G401.6 (cell line): Measurements from ENCODE around the gene MBOAT2.
"Not testable (repeated sequence)": the region's sequence is repeated elsewhere in the genome, so short reads cannot be mapped to it uniquely, and the experiment has no call there.

ENCODE experiments used
- FAIRE-seq: peaks from 2 replicates; lab custom pipeline; 2012; peaks lifted over from hg19 to GRCh38; lab: Jason Lieb, UNC

Gene MBOAT2

DNA sequence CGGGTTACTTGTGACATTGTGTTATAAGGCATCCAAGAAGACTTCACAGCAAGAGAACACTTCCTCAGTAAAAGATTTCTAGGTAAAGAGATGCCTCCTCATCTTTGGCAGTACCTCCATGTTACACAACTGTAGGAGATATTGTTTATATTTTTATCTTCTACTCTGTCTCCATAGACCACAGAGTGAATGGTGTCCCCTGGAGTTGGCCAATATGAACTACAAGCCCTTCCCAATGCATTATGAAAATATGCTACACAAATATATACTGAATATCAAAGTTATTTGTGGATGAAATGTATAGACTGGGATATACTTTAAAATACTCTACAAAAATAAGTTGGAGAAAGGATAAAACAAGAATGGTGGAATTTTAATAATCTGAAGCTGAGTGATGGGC is 46.7 kb downstream of the MBOAT2 start:
- FAIRE-seq: no peak

GRCh38 chr2:8954990-8955389 is 48.5 kb downstream of the MBOAT2 start:
- no peak for FAIRE-seq

DNA sequence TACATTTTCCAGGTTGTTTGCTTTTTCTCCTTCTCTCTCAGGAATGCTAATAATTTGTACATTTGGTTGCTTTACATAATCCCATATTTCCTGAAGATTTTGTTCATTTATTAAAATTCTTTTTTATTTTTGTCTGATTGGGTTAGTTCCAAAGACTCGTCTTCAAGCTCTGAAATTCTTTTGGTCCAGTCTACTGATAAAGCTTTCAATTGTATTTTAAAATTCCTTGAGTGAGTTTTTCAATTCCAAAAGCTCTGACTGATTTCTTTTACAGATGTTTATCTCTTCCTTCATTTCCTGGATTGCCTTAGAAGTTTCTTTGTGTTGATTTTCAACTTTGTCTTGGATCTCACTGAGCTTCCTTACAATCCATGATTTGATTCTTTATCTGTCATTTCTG is 50.0 kb downstream of the MBOAT2 start:
- no peak for FAIRE-seq

DNA sequence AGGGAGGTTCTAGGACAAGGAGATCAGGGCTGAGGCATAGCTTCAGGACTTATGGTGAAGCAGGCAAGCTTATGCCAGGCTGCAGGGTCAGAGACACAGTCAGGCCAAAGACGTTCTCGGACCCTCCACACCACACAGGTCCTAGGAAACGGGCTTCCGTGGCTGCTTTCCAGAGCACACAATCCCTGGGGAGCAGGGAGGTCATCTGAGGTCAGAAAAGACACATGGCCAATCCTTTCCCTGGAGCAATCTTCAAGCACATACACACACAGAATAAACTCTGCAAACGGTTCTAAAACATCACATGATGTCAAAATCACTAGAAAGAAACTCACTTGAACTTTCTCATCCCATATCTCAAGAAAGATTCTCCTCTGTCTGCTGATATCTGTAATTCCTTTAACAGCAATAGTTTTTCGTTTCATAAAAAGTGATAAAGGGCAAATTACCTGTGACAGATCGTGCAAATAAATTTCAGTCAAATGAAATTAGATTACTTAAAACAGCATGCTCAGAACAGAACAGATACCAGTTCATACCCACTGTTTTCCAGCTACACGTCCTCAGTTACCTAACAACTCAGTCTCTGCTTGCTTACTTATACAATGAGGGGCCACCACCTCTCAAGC is 63.9 kb downstream of the MBOAT2 start:
- FAIRE-seq: no peak

- FAIRE-seq: no peak
Measured at GRCh38 chr2:8938384-8938783, 65.1 kb downstream of the MBOAT2 start.

- no peak for FAIRE-seq
Measured at GRCh38 chr2:8935982-8936381, 67.5 kb downstream of the MBOAT2 start.

- no peak for FAIRE-seq
Measured at GRCh38 chr2:8934338-8934737, 69.1 kb downstream of the MBOAT2 start.

DNA sequence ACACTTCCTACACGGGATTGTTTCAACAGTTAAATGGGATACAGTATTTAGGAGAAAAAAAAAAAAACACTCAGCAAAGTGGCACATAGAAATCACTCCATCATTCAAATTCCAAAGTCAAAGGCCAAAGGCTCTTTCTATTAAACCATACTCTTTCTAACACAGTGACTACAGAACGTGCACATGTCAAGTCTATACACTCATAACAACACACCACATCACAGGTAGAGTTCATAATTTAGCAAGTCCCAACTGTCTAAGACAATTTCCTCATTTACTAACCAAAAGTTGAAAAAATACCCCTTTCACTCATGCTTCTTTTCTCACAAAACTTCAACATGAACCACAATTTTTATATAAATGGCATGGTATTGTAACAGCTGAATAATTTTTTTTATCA is 70.8 kb downstream of the MBOAT2 start:
- no peak for FAIRE-seq

DNA sequence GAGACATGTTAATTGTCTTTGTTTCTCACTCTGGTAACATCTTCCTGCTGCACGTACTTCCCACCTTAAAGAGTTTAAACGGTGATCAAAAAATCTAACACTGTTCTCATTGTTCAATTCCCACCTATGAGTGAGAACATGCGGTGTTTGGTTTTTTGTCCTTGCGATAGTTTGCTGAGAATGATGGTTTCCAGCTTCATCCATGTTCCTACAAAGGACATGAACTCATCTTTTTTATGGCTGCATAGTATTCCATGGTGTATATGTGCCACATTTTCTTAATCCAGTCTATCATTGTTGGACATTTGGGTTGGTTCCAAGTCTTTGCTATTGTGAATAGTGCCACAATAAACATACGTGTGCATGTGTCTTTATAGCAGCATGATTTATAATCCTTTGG is 73.3 kb downstream of the MBOAT2 start:
- not testable (repeated sequence) for FAIRE-seq

GRCh38 chr2:8929128-8929527 is 74.4 kb downstream of the MBOAT2 start:
- FAIRE-seq: no peak

DNA sequence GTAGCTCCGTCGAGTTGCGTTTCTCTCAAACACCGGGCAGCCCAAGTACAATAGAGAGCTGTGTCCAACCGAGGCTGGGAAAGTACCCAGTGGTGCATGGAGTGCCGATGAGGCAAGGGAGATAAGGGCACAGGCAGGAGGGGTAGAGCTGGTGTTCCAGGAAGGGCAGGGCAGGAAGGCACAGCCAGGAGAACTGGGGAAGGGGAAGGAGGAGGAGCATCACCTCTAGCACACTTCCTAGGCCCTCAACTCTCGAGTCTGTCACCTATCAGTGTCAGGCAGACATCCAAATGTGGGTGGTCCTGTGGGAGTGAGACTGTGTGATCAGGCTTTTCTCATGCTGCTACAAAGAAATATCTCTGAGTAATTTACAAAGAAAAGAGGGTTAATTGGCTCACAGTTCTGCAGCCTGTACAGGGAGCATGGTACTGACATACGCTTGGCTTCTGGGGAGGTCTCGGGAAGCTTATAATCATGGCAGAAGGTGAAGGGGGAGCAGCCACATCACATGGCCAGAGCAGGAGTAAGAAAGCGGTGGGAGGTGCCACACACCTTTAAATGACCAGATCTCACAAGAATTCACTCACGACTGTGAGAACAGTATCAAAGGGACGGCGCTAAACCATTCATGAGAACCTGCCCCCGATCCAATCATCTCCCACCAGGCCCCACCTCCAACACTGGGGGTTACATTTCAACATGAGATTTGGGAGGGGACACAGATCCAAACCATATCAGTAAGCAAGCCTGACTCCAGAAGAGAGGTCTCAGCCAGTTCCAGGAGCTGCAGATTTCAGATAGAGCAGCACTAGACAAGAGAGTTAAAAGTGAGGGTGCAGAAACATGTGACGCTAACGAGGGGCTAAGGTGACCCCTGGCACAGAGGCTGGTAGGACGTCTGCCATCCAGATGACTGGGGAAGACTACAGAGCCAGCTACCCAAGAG is 75.7 kb downstream of the MBOAT2 start:
- no peak for FAIRE-seq

DNA sequence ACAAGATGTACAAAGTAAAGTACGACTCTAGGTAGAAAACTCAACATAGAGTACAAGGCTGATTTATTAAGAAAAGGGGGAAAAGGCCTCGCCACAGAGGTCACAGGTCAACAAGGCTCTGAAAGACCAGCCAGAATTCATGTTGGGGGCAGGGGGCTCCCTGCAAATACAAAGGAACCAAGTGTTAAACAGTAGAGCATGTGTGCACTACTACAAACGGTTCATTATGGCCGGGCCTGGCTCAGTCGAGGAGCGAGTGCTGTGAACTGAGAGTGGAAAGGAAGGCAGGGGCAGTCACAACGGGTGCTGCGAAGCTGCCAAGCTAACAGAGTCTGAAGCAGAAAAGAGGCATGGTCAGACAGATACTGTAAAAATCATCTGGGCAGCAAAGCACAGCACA is 77.1 kb downstream of the MBOAT2 start:
- FAIRE-seq: no peak

GRCh38 chr2:8925411-8925810 is 78.1 kb downstream of the MBOAT2 start:
- FAIRE-seq: no peak

GRCh38 chr2:8923183-8923582 is 80.3 kb downstream of the MBOAT2 start:
- FAIRE-seq: no peak

GRCh38 chr2:8922431-8922830 is 81.1 kb downstream of the MBOAT2 start:
- FAIRE-seq: no peak

DNA sequence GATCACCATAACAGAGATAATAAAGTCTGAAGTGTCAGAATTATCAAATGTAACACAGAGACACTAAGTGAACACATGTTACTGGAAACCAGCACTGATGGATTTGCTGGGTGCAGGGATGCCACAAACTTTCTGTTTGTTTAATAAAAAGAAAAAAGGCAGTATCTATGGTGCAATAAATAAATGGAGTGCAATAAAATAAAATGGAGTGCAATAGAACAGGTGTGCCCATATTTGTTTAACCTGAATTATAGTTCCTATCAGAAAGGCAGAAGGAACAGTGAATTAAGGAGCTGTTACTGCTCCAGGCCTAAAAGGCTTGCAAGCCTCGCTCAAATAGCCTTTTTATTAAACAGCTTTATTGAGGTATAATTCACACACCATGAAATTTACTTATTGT is 85.1 kb downstream of the MBOAT2 start:
- FAIRE-seq: no peak

- FAIRE-seq: no peak
Measured at GRCh38 chr2:8915941-8916340, 87.5 kb downstream of the MBOAT2 start.

GRCh38 chr2:8913767-8914166 is 89.7 kb downstream of the MBOAT2 start:
- FAIRE-seq: not testable (repeated sequence)

- FAIRE-seq: no peak
Measured at GRCh38 chr2:8907764-8908288, 95.7 kb downstream of the MBOAT2 start.

DNA sequence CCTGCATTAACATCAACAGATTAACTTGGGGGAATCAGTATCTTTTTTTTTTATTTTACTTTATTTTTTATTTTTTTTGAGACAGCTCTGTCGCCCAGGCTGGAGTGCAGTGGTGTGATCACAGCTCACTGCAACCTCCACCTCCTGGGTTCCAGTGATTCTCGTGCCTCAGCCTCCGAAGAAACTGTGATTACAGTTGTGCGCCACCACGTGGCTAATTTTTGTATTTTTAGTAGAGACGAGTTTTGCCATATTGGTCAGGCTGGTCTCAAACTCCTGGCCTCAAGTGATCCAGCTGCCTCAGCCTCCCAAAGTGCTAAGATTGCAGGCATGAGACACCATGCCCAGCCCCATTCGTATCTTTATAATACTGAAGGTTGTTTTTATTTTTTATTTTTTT is 99.6 kb downstream of the MBOAT2 start:
- not testable (repeated sequence) for FAIRE-seq

- not testable (repeated sequence) for FAIRE-seq
Measured at GRCh38 chr2:8902757-8903156, 100.7 kb downstream of the MBOAT2 start.

DNA sequence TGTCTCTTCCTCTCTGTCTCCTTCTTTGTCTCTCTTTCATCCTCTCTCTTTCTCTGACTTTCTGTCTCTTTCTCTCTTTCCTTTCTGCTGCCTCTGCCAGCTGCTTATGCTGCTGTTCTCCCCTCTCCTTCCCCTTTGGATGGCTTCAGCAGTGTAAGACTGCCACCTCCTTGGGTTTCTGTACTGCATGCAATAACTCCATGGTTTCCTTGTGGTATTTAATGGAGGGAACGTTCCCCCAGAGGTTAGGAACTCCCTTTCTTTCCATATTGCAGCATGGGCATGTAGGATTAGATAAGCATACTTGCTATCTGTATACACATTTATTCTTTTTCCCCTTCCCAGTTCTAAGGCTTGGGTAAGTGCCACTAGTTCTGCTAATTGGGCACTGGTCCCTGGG is 106.3 kb downstream of the MBOAT2 start:
- not testable (repeated sequence) for FAIRE-seq

GRCh38 chr2:8896671-8897070 is 106.8 kb downstream of the MBOAT2 start:
- FAIRE-seq: not testable (repeated sequence)
